Right lobe of liver (tissue), 4 donors: Measurements from ENCODE around the gene NCKAP1.

ENCODE experiments used
- CTCF ChIP-seq, 4 donors: fragments of 200-600 bp in 3 of 4; fragments of 450-650 bp in 1 of 4; IDR thresholded peaks; one replicate each; pipeline versions ENCODE4 v1.5.1 to v1.8.0; 2016 to 2022; ENCODE audit warnings: antibody characterized with exemption in 4 of 4, mild to moderate bottlenecking in 2 of 4
- POLR2A ChIP-seq: fragments of 450-650 bp; IDR thresholded peaks from one replicate; pipeline ENCODE4 v1.6.1; 2017; ENCODE audit warnings: antibody characterized with exemption, mild to moderate bottlenecking
- donor health status: DM: no; HTN: no; CAD: no.
- donor health status: DM: no; HTN: no; CAD: no.
- donor health status: DM: no; HTN: yes; CAD: no.

GRCh38 chr2:182870227-182870626 lies 168.0 kb downstream of the NCKAP1 start:
- no peak for TF ChIP-seq CTCF (IDR thresholded peaks at IDR 0.05)
- TF ChIP-seq POLR2A, result no peak
